ENCODE results near the gene LRMDA.

Gene LRMDA

GRCh38 chr10:75887992-75888680 lies 456.7 kb downstream of the LRMDA start:
- DNase-seq = no peak

- no peak for DNase-seq
Measured at GRCh38 chr10:75889051-75889450, 457.6 kb downstream of the LRMDA start.

GRCh38 chr10:75894761-75895160 lies 463.3 kb downstream of the LRMDA start:
- no peak for DNase-seq

GRCh38 chr10:75895259-75895658 lies 463.8 kb downstream of the LRMDA start:
- DNase-seq = no peak

GRCh38 chr10:75899816-75900390 lies 468.5 kb downstream of the LRMDA start:
- no peak for DNase-seq

- DNase-seq = no peak
Measured at GRCh38 chr10:75902816-75903215, 471.4 kb downstream of the LRMDA start.

GRCh38 chr10:75904499-75905283 lies 473.3 kb downstream of the LRMDA start:
- no peak for DNase-seq

- no peak for DNase-seq
Measured at GRCh38 chr10:75905490-75905889, 474.1 kb downstream of the LRMDA start.

- DNase-seq = no peak
Measured at GRCh38 chr10:75910032-75910431, 478.6 kb downstream of the LRMDA start.

GRCh38 chr10:75911426-75911825 lies 480.0 kb downstream of the LRMDA start:
- DNase-seq = no peak

GRCh38 chr10:75916906-75917305 lies 485.5 kb downstream of the LRMDA start:
- DNase-seq = no peak

- no peak for DNase-seq
Measured at GRCh38 chr10:75919913-75920312, 488.5 kb downstream of the LRMDA start.

GRCh38 chr10:75922435-75922834 lies 491.0 kb downstream of the LRMDA start:
- no peak for DNase-seq

GRCh38 chr10:75924309-75924902 lies 493.0 kb downstream of the LRMDA start:
- DNase-seq = no peak

GRCh38 chr10:75925999-75926398 lies 494.6 kb downstream of the LRMDA start:
- DNase-seq = no peak

GRCh38 chr10:75926763-75927162 lies 495.3 kb downstream of the LRMDA start:
- DNase-seq = no peak

GRCh38 chr10:75928231-75928630 lies 496.8 kb downstream of the LRMDA start:
- DNase-seq = no peak

- DNase-seq = no peak
Measured at GRCh38 chr10:75929630-75930161, 498.3 kb downstream of the LRMDA start.

GRCh38 chr10:75932921-75933320 lies 501.5 kb downstream of the LRMDA start:
- DNase-seq = no peak

GRCh38 chr10:75935240-75935639 lies 503.8 kb downstream of the LRMDA start:
- DNase-seq = no peak

GRCh38 chr10:75935650-75936400 lies 504.4 kb downstream of the LRMDA start:
- no peak for DNase-seq

GRCh38 chr10:75936841-75937240 lies 505.4 kb downstream of the LRMDA start:
- DNase-seq = no peak

- no peak for DNase-seq
Measured at GRCh38 chr10:75937823-75938222, 506.4 kb downstream of the LRMDA start.
